Mesenchymal stem cell (in vitro differentiated cells and primary cell): ENCODE measurements around the gene MB.
A peak's percentile ranks its signal among the peaks of the same experiment; 100 is the strongest.

ENCODE experiments used
- DNase-seq: peaks from one replicate; pipeline ENCODE4 v3.0.0-alpha.2; 2013
- H2AFZ ChIP-seq: one replicate; pipeline ENCODE4 v1.6.1; 2013; ENCODE audit warnings: low read depth, mild to moderate bottlenecking, control low read depth, inconsistent platforms, low read length, moderate library complexity
- H2AK5ac ChIP-seq: 2 replicates; pipeline ENCODE4 v1.6.1; 2013; ENCODE audit warnings: low read length, moderate library complexity, mild to moderate bottlenecking, inconsistent platforms; ENCODE audit not compliant: severe bottlenecking
- H2BK120ac ChIP-seq: one replicate; pipeline ENCODE4 v1.6.1; 2013; ENCODE audit warnings: low read depth, mild to moderate bottlenecking, inconsistent platforms, low read length, moderate library complexity
- H2BK12ac ChIP-seq, 2 experiments: one replicate each; pipeline ENCODE4 v1.6.1; 2013; ENCODE audit warnings: inconsistent platforms in 2 of 2, low read length in 2 of 2, mild to moderate bottlenecking in 2 of 2, moderate library complexity in 2 of 2, control low read depth in 1 of 2
- H2BK15ac ChIP-seq: one replicate; pipeline ENCODE4 v1.6.1; 2013; ENCODE audit warnings: mild to moderate bottlenecking, low read depth, inconsistent platforms; ENCODE audit not compliant: poor library complexity, severe bottlenecking
- H2BK5ac ChIP-seq: 2 replicates; pipeline ENCODE4 v1.6.1; 2013; ENCODE audit warnings: low read depth, mild to moderate bottlenecking, low read length, control low read depth, inconsistent platforms; ENCODE audit not compliant: poor library complexity, severe bottlenecking
- H3K14ac ChIP-seq, 2 experiments: one replicate each; pipeline ENCODE4 v1.6.1; 2013; ENCODE audit warnings: inconsistent platforms in 2 of 2, low read length in 2 of 2, control low read depth in 1 of 2, mild to moderate bottlenecking in 1 of 2, moderate library complexity in 1 of 2
- H3K18ac ChIP-seq, 2 experiments: one replicate each; pipeline ENCODE4 v1.6.1; 2013; ENCODE audit warnings: inconsistent platforms in 2 of 2, low read length in 2 of 2, control low read depth in 1 of 2, low read depth in 1 of 2, mild to moderate bottlenecking in 1 of 2
- H3K23ac ChIP-seq, 2 experiments: one replicate each; pipeline ENCODE4 v1.6.1; 2013; ENCODE audit warnings: inconsistent platforms in 2 of 2, low read length in 2 of 2, mild to moderate bottlenecking in 2 of 2, moderate library complexity in 2 of 2, control low read depth in 1 of 2
- H3K27ac ChIP-seq: 2 replicates; pipeline ENCODE4 v1.5.1; 2013; ENCODE audit warnings: mild to moderate bottlenecking, moderate library complexity, low read length, control low read depth, inconsistent platforms; ENCODE audit not compliant: poor library complexity, severe bottlenecking
- H3K27me3 ChIP-seq, 2 experiments: 2 replicates each; pipeline versions ENCODE4 v1.6.1 to v1.7.0; 2013; ENCODE audit warnings: low read length in 2 of 2, mild to moderate bottlenecking in 2 of 2, moderate library complexity in 2 of 2, control low read depth in 1 of 2, inconsistent platforms in 1 of 2; ENCODE audit not compliant: control insufficient read depth in 1 of 2, insufficient read depth in 1 of 2
- H3K36me3 ChIP-seq, 2 experiments: 2 replicates each; pipeline versions ENCODE4 v1.6.1 to v1.7.0; 2013; ENCODE audit warnings: low read length in 2 of 2, control low read depth in 1 of 2, inconsistent platforms in 1 of 2, low read depth in 1 of 2, mild to moderate bottlenecking in 1 of 2; ENCODE audit not compliant: insufficient read depth in 2 of 2, control insufficient read depth in 1 of 2
- H3K4ac ChIP-seq, 2 experiments: one replicate each; pipeline ENCODE4 v1.6.1; 2013; ENCODE audit warnings: inconsistent platforms in 2 of 2, low read length in 2 of 2, mild to moderate bottlenecking in 2 of 2, moderate library complexity in 2 of 2, control low read depth in 1 of 2, low read depth in 1 of 2
- H3K4me1 ChIP-seq: 2 replicates; pipeline ENCODE4 v1.6.1; 2013; ENCODE audit warnings: low read depth, low read length, control low read depth; ENCODE audit not compliant: control insufficient read depth, insufficient read depth
- H3K4me2 ChIP-seq: 2 replicates; pipeline ENCODE4 v1.6.1; 2013; ENCODE audit warnings: low read length, mild to moderate bottlenecking, inconsistent platforms; ENCODE audit not compliant: poor library complexity, severe bottlenecking
- H3K4me3 ChIP-seq, 2 experiments: 2 replicates each; pipeline versions ENCODE4 v1.5.1 to v1.7.0; 2013; ENCODE audit warnings: low read length in 2 of 2, mild to moderate bottlenecking in 2 of 2, control low read depth in 1 of 2, low read depth in 1 of 2; ENCODE audit not compliant: insufficient read depth in 1 of 2
- H3K79me1 ChIP-seq: replicated peaks from 2 replicates; pipeline ENCODE4 v1.6.1; 2013; ENCODE audit warnings: mild to moderate bottlenecking, control low read depth, low read length, inconsistent platforms; ENCODE audit not compliant: poor library complexity, severe bottlenecking
- H3K9ac ChIP-seq: 2 replicates; pipeline ENCODE4 v1.7.0; 2013; ENCODE audit warnings: mild to moderate bottlenecking, low read length, moderate library complexity
- H3K9me3 ChIP-seq: 2 replicates; pipeline ENCODE4 v1.7.0; 2013; ENCODE audit warnings: mild to moderate bottlenecking, low read length; ENCODE audit not compliant: control insufficient read depth
- H4K8ac ChIP-seq: one replicate; pipeline ENCODE4 v1.6.1; 2013; ENCODE audit warnings: inconsistent platforms, mild to moderate bottlenecking, low read length, moderate library complexity
- H4K91ac ChIP-seq: one replicate; pipeline ENCODE4 v1.6.1; 2013; ENCODE audit warnings: mild to moderate bottlenecking, low read length, inconsistent platforms
- WGBS: methylation state at CpG from one replicate; pipeline ENCODE4 v1.1.7; 2013; ENCODE audit warnings: mixed read lengths; 5-methylcytosine and 5-hydroxymethylcytosine counted together

Gene MB

DNA sequence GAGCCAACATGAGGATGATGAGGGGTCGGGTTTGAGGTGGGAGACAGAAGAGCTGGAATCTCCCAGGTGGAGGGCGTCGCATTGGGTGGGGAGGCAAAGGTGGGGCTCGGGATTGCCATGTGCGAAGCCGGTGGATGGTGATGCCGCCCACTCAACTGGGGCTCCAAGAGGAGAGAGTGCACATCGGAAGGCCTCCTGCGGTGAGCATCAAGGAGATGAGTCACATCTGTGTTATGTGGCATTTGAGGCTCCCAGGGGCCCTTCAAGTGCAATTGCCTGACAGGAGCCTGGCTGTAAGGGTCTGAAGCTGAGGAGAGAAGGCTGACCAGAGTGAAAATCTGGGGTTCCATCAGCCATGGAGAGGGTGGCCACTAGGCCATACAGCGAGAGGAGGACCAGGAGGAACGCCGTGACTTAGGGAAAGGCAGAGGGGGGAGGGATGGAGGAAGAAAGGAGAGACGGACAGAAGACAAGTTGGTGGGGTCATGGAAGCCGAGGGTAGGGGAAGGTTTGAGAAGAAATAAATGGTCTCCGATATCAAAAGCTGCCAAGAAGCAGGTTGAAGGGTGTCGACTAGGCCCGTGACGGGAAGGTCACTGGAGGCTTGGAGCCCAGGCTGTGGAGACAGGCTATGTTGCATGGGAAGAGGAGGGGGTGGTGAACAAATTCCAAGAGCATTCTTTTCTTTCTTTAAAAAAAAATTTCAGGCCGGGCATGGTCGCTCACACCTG is 55.2 kb downstream of the MB start:
- H3K9me3 ChIP-seq: peaks cover 6% of the 10 kb centered on the region
- peak overlapping the region; percentile 58 for H3K27ac ChIP-seq
- no peak overlapping the region for H2AFZ ChIP-seq
- no peak overlapping the region for H3K9ac ChIP-seq
- no peak overlapping the region for H2BK15ac ChIP-seq
- H2AK5ac ChIP-seq: peak overlapping the region; percentile 83
- peak; percentile 81 for DNase-seq
- peak overlapping the region; percentile 93 for H4K91ac ChIP-seq
- no peak overlapping the region for H3K23ac ChIP-seq
- no peaks in the 10 kb centered on the region for H3K36me3 ChIP-seq
- H2BK12ac ChIP-seq: peak overlapping the region; percentile 91 to 97
- no peaks in the 10 kb centered on the region for H3K79me1 ChIP-seq
- peaks cover 8 to 35% of the 10 kb centered on the region in 2 experiments for H3K27me3 ChIP-seq
- no peak overlapping the region for H3K4me3 ChIP-seq
- H3K18ac ChIP-seq: peak overlapping the region; percentile 19 to 86
- peak overlapping the region; percentile 27 for H2BK120ac ChIP-seq
- H4K8ac ChIP-seq: peak overlapping the region; percentile 87
- H3K4ac ChIP-seq: peak overlapping the region in 1 of 2 experiments; percentile 13
- peak overlapping the region; percentile 36 for H3K4me2 ChIP-seq
- WGBS: 33% methylated on average over 20 of the region's 20 CpGs
- H3K4me1 ChIP-seq: peaks cover 23% of the 10 kb centered on the region
- no peak overlapping the region for H3K14ac ChIP-seq
- no peak overlapping the region for H2BK5ac ChIP-seq

DNA sequence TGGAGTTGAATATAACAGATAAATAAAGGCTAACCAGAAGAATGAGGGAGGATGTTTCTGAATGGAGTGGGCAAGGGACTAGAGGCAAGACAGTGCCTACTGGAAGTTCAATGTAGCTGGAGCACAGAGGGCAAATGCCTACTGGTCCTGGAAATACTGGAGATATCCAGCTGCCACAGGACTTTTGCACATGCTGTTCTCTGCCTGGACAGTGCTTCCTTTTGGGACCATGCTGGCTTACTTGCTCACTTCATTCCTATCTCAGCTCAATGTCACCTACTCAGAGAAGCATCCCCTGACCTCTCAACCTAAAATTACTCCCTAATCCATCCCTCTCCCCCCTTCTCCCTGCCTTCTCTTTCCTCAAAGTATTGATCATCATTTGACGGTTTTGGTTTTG is 56.3 kb downstream of the MB start:
- Histone ChIP-seq H2BK12ac (peak overlapping the region in 1 of 2 experiments; percentile 38), H3K36me3 (no peaks in the 10 kb centered on the region), H3K9ac (no peak overlapping the region), H3K4me3 (no peak overlapping the region), H2BK5ac (no peak overlapping the region), H4K91ac (peak overlapping the region; percentile 25), H3K18ac (no peak overlapping the region), H2AK5ac (peak overlapping the region; percentile 61), H3K27me3 (peaks cover 11 to 46% of the 10 kb centered on the region in 2 experiments), H3K9me3 (peaks cover 6% of the 10 kb centered on the region), H3K23ac (no peak overlapping the region), H3K4me1 (peaks cover 25% of the 10 kb centered on the region), H3K4ac (no peak overlapping the region), H4K8ac (no peak overlapping the region), H3K27ac (no peak overlapping the region), H2BK120ac (peak overlapping the region; percentile 35), H3K4me2 (no peak overlapping the region), H3K14ac (no peak overlapping the region), H2BK15ac (peak overlapping the region; percentile 30), H3K79me1 (no peaks in the 10 kb centered on the region), H2AFZ (no peak overlapping the region)
- DNase-seq: no peak
- WGBS: 97% methylated on average over 1 of the region's 1 CpG

DNA sequence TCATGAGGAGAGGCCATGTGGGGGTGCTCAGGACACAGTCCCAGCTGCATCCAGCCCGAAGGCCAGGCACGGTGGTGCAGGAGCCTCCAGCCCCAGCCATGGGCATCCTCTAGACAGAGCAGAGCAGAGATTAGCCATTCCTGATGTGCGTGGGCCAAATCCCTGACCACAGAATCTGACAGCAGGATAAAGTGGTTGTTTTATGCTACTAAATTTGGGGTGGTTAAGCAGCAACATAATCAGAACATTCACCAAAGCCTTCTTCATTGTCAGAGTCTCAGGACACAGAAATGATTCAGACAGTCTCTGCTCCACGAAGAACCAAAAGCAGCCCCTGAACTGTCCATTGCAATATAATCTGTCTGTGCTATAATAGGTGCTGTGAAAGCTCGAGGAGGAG is 56.8 kb downstream of the MB start:
- Histone ChIP-seq H3K9ac (no peak overlapping the region), H3K36me3 (no peaks in the 10 kb centered on the region), H3K4ac (peak overlapping the region in 1 of 2 experiments; percentile 19), H2BK120ac (peak overlapping the region; percentile 35), H4K91ac (no peak overlapping the region), H3K14ac (peak overlapping the region in 1 of 2 experiments; percentile 61), H2BK5ac (no peak overlapping the region), H2AFZ (no peak overlapping the region), H3K79me1 (no peaks in the 10 kb centered on the region), H3K9me3 (peaks cover 6% of the 10 kb centered on the region), H3K18ac (peak overlapping the region in 1 of 2 experiments; percentile 30), H3K4me2 (no peak overlapping the region), H3K4me1 (peaks cover 26% of the 10 kb centered on the region), H3K4me3 (no peak overlapping the region), H2BK15ac (peak overlapping the region; percentile 30), H3K27ac (no peak overlapping the region), H2BK12ac (peak overlapping the region; percentile 38 to 45), H3K27me3 (peaks cover 11 to 50% of the 10 kb centered on the region in 2 experiments), H2AK5ac (peak overlapping the region; percentile 2), H4K8ac (no peak overlapping the region), H3K23ac (no peak overlapping the region)
- 62% methylated on average over 3 of the region's 5 CpGs for WGBS
- DNase-seq: no peak

DNA sequence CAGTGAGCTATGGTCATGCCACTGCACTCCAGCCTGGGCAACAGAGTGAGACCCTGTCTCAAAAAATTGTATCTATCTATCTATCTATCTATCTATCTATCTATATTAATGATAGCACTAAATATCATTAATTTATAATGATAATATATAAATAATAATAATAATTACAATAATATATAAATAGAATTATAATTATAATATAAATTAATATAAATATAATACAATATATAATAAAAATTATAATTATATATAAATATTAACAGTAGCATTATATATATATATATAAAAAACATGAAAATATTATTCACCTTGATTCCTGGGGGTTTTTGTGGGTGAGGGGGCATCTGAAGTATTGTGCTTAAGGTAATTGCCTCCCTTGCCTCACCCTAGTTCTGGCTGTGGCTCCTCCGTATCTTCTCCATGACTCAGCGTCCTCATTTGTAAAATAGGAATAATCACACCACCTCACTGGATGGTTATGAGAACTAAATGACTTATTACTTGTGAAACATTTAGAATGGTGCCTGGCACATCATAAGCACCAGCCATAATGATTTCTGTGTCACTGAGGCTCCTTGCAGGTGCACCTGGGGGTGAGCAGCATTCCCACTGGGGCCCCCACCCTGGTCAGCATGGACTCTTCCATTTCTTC is 57.6 kb downstream of the MB start:
- peaks cover 12 to 59% of the 10 kb centered on the region in 2 experiments for H3K27me3 ChIP-seq
- no peak overlapping the region for H3K9ac ChIP-seq
- no peak overlapping the region for H2BK15ac ChIP-seq
- H3K18ac ChIP-seq: no peak overlapping the region
- no CpG with 5 or more reads among the region's 2 CpGs for WGBS
- no peak overlapping the region for H3K14ac ChIP-seq
- H2BK120ac ChIP-seq: no peak overlapping the region
- H3K27ac ChIP-seq: no peak overlapping the region
- no peak overlapping the region for H3K4me3 ChIP-seq
- H2BK5ac ChIP-seq: no peak overlapping the region
- H4K91ac ChIP-seq: peak overlapping the region; percentile 16
- H3K4ac ChIP-seq: no peak overlapping the region
- H2AK5ac ChIP-seq: no peak overlapping the region
- no peak overlapping the region for H2BK12ac ChIP-seq
- H3K9me3 ChIP-seq: peaks cover 6% of the 10 kb centered on the region
- H3K79me1 ChIP-seq: no peaks in the 10 kb centered on the region
- no peak overlapping the region for H4K8ac ChIP-seq
- H3K4me1 ChIP-seq: peaks cover 28% of the 10 kb centered on the region
- H3K4me2 ChIP-seq: no peak overlapping the region
- H3K23ac ChIP-seq: no peak overlapping the region
- peak; percentile 28 for DNase-seq
- no peak overlapping the region for H2AFZ ChIP-seq
- no peaks in the 10 kb centered on the region for H3K36me3 ChIP-seq
